NCI-H82 treated with DMSO at 0.1 percent for 48 hours (cell line): ENCODE data around the gene CLSTN1.
A peak's percentile ranks its signal among the peaks of the same experiment; 100 is the strongest.
"Not testable (repeated sequence)": the region's sequence is repeated elsewhere in the genome, so short reads cannot be mapped to it uniquely, and the experiment has no call there.

Experiments used
- DNase-seq: peaks from one replicate; lab custom pipeline; 2025; ENCODE audit not compliant: unreplicated experiment; lab: John Stamatoyannopoulos, UW

Gene CLSTN1

DNA sequence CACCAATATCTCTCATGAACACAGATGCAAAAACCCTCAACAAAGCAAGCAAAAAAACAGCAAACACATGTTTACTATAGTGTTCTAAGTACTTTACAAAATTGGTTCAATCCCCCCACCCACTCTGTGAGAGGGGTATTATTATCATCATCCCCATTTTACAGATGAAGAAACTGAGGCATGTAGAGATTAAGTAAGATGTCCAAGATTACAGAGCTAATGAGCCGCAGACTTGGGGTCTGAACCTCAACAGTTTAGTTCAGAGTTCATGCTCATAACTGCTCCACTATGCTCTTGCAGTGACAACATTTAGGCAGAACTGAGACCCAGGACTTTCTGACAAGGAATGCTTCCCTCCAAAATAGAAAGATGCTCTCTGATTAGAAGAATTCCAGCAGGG is 21.9 kb downstream of the CLSTN1 start:
- no peak for DNase-seq

DNA sequence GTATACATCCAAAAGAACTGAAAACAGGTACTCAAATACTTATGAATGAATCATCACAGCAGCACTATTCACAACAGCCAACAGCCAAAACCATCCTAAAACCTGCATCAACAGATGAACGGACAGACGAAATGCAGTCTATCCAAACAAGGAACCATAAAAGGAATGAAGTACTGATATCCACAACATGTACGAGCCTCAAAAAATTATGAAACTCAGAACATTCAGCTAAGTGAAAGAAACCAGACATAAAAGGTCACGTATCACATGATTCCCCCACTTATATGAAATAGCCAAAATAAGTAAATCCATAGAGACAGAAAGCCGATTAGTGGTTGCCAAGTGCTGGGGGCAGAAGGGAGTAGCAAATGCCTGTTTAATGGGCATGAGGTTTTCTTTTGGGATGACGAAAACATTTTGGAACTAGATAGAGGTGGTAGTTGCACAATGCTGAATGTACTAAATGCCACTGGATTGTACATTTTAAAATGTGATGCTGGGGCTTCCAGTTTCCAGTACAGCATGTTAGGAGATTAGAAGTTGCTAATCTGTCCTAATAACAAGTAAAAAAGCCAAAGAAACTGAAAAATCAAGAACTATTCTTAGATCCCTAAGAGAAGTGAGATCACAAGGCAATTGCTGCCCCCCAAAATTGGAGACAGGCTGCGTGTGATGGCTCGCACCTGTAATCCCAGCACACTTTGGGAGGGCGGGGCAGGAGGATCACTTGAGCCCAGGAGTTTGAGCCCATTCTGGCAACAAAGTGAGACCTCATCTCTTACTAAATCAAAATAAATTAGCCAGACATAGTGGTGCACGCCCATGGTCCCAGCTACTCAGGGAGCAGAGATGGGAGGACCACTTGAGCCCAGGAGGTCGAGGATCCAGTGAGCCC is 25.3 kb downstream of the CLSTN1 start:
- DNase-seq: no peak

DNA sequence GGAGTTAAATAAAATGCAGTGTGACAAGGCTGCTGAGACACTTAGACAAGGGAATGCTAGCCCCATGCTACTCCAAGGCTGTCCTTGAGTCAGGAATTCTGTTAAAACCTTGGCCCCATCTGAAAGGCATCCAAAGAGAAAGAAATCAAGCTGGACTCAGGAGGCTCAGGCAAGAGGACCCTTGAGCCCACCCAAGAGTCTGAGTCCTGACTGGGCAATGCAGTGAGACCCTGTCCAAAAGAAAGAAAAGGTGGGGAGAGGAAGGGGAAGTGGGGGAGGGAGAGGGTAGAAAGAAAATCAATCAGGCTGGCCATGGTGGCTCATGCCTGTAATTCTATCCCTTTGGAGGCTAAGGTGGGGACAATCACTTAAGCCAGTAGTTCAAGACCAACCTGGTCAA is 26.7 kb downstream of the CLSTN1 start:
- no peak for DNase-seq

- DNase-seq: no peak
These were observed 29.7 kb downstream of the CLSTN1 start for GRCh38 chr1:9794081-9794480.

DNA sequence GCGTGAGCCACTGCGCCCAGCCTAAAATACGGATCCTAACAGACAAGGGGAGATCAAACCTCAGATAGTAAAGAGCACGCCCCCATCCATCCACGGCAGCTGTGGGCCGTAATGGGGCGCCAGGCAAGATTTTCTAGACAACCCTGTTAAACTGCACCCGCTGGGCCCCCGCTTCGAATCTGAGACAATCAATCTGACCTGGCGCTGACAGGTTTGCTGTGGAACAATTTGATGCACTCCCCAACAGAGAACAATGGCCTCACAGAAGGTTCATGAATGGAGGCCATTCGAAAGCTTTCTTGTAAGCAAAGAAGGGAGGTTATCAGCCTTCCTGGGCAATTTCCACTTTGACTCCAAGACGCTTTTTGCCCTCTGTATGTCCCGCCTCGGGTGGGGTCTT is 30.5 kb downstream of the CLSTN1 start:
- DNase-seq: no peak

- no peak for DNase-seq
These were observed 31.4 kb downstream of the CLSTN1 start for GRCh38 chr1:9792156-9793042.

DNA sequence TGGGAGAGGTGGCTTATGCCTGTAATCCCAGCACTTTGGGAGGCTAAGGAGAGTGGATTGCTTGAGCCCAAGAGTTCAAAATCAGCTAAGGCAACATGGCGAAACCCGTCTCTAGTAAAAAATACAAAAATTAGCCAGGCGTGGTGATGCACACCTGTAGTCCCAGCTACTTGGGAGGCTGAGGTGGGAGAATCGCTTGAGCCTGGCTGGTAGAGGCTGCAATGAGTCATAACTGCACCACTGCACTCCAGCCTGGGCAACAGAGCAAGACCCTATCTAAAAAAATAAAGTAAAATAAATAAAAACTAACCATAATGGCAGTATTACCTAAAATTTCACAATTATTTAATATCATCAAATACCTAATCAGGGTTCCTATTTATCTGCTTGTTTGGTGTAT is 34.1 kb downstream of the CLSTN1 start:
- DNase-seq: not testable (repeated sequence)

GRCh38 chr1:9787702-9788101 is 36.1 kb downstream of the CLSTN1 start:
- DNase-seq: no peak

DNA sequence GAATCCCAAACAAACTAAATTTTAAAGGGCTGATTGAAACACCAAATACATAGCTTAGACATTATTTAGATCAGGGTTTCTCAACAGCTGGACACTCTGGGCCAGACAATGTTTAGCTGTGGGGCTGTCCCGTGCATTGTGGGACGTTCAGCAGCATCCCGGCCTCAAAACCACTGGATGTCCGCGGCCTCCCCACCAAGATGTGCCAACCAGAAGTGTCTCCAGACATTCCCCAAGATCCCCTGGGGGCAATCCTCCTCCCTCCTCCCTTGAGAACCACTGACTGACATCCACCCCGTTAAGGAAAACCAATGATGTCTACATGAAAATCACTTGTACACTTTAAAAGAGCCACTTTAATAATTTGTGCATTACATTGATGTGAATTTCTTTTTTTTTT is 38.4 kb downstream of the CLSTN1 start:
- DNase-seq: no peak

DNA sequence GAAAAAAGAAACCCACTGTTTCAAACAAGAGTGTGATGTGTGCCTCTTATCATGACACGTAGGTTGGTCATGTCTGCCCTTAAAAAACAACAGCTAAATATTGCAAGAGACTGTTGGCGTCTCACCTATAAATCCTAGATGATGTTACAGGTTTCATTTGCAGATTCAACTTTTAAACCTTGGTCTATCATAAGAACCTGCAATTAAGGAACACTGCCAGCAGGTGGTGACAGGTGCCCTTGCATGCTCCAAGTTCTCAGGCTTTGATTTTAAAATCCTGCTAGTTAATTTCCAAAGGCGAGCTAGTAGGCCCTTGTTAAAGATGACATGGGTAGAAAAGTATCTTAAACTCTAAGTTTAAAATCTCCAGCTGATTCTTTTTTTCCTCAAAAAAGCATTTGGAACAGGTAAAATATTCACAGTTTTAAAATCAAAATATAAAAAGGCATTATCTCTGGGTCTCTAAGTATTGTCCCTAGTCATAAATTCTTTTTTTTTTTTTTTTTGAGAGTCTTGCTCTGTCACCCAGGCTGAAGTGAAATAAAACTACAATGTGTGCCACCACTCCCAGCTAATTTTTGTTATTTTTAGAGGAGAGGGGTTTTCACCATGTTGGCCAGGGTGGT is 39.1 kb downstream of the CLSTN1 start:
- peak; percentile 36 for DNase-seq

GRCh38 chr1:9782897-9783296 is 40.9 kb downstream of the CLSTN1 start:
- DNase-seq: no peak

- no peak for DNase-seq
These were observed 41.5 kb downstream of the CLSTN1 start for GRCh38 chr1:9782116-9782751.

DNA sequence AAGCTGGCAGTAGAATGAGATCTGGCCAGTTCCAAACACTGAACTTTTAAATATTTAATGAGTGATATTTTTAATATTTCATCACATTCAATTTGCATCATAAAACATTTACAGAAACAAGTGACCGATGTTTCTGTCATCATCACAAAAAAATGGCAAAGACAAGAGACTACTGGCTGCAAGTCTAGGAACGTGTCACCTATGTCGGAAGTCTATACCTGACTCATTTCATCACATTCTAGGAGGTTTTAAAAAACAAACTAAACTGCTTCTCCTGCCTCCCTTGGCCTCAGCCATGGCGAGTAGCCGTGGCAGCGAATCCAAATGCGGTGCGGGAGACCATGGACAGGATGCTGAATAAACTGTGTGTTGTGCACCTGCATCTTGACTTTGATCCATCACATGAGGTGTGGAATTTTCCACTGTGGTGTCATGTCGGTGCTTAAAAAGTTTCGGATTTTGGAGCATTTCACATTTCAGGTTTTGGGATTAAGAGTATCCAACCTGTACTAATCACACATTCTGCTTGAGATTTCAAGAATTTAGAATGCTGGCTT is 43.1 kb downstream of the CLSTN1 start:
- no peak for DNase-seq

GRCh38 chr1:9778905-9779304 is 44.9 kb downstream of the CLSTN1 start:
- DNase-seq: no peak

GRCh38 chr1:9776685-9777084 is 47.1 kb downstream of the CLSTN1 start:
- DNase-seq: no peak

- no peak for DNase-seq
These were observed 48.8 kb downstream of the CLSTN1 start for GRCh38 chr1:9774712-9775679.

- no peak for DNase-seq
These were observed 53.5 kb downstream of the CLSTN1 start for GRCh38 chr1:9770298-9770697.

GRCh38 chr1:9768983-9769382 is 54.8 kb downstream of the CLSTN1 start:
- DNase-seq: no peak

DNA sequence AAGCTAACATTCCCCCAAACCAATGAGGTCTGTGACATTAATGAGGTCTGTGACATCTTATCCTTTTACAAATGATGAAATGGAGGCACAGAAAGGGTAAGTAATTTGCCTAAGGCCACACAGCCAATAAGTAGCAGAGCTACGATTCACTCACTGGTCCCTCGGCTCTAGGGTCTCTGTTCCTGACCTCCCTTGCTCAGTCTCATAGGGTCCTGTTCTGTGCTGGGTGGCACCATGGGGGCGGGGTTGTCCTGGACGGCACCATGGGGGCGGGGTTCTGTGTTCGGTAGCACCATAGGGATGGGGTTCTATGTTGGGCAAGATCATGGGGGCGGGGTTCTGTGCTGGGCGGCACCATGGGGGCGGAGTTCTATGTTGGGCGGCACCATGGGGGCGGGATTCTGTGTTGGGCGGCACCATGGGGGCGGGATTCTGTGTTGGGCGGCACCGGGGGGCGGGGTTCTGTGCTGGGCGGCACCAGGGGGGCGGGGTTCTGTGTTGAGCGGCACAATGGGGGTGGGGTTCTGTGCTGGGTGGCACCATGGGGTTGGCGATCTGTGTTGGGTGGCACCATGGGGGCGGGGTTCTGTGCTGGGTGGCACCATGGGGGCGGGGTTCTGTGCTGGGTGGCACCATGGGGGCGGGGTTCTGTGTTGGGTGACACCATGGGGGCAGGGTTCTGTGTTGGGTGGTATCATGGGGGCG is 55.6 kb downstream of the CLSTN1 start:
- no peak for DNase-seq
